GM18502 (cell line): ENCODE measurements around the gene MAPKAPK3.

ENCODE experiments used
- ATAC-seq: cut with Tn5 transposase; IDR thresholded peaks from one replicate; pipeline ENCODE4 v1.9.1; 2021; ENCODE audit warnings: mild to moderate bottlenecking; ENCODE audit not compliant: unreplicated experiment, poor library complexity

Gene MAPKAPK3

GRCh38 chr3:50586763-50587070, 30.2 kb upstream of the MAPKAPK3 start:
- no peak for ATAC-seq

DNA sequence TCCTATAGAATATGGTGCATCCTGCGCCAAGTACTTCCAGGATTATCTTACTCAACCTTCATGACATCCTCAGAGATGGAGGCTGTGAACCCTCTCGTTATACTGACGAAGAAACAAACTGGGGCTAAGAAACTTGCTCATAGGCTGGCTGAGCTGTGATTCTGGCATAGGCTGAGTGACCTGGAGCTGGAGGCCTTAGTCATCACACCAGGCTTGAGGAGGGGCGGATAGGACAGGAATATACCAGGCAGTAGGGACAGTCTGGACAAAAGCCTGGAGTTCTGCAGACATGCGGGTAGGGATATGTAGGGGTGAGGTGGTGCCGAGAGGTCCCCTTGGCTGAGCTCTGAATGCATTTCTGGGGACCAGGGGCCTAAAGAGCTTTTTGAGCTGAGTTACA, 29.6 kb upstream of the MAPKAPK3 start:
- no peak for ATAC-seq

DNA sequence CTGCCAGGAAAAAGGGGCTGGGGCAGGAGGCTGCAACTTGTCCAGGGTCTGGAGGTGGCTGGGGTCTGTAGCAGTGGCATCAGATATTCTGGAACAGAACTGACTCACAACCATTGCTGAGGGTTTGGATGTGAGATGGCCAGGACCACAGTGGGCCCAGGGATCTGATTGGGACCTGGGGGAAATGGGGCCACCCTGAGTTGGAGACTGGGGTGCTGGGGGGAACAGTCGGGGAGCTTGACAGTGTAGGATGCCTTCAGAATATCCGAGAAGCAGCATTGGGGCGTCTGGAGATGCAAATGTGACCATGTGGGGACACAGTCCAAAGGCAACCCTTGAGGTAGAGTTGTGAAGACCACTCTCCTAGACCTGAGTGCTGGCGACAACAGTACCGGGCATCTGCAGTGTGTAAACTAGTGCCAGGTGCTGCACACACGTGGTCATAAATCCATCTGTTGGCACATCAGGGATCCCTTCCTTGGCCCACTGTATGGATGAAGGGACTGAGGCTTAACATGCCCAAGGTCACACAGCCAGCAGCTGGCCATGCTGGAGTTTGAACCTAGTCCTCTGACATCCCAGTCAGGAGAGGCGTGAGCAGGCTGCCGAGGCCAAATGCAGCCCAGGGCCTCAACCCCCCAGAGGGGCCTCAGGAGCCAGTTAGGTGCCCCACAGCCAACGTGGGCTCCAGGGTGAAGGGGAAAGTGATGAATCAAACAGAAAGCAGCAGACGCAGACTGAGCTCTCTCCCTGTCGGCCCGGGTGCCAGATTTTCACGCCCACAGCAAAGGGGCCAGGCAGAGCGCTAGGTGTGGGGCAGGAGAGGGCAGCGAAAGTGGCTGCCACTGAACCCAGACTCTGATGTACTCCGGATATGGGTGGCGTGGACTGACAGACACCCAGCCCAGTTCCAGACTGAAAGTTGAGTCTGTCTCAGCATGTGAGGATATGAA, 28.9 kb upstream of the MAPKAPK3 start:
- ATAC-seq: peak; percentile 38

GRCh38 chr3:50588759-50589433, 28.1 kb upstream of the MAPKAPK3 start:
- ATAC-seq: no peak

DNA sequence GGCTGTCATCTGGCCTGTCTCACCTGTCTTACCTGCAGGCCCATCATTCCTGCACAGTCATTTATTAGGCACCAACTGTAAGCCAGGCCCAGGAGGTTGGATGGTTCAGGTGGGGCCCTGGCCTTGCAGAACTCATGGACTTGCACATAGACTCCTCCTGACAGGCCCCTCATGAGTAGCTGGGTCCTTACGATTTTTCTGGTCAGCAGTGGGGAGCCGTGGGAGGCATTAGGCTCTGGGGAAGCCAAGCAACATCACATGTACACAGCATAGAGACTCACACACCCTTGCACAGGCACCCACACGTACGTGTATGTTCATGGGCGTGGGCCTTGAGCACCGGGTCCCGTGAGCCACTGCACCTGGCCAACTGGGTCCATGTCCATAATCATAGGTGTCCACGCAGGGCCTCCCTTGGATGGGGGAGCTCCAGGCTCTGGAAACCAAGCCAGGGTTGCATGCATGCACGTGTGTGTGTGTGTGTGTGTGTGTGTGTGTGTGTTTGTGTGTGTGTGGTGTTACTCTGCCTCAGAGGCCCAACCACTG, 25.7 kb upstream of the MAPKAPK3 start:
- ATAC-seq: peak; percentile 9

DNA sequence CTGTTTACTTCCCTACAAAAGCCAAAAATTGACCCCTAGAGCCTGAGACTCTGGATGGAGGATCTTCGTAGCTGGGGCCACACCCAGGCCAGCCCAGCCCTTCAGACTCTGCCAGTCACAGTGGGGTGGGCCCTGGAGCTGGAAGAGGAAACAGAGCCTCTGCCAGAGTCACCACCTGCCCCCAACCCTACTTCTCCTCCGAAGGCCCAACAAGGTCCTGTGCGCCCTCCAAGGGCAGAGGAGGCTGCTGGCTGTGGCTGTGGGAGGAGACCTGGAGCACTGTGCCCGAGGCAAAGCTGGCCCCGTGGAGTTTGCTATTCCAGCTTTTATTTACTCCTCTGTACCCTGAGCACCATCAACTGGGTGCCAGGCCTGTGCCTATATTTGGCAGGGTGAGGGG, 24.4 kb upstream of the MAPKAPK3 start:
- ATAC-seq: no peak

- ATAC-seq: no peak
Observed at GRCh38 chr3:50594253-50594785, 22.6 kb upstream of the MAPKAPK3 start.

DNA sequence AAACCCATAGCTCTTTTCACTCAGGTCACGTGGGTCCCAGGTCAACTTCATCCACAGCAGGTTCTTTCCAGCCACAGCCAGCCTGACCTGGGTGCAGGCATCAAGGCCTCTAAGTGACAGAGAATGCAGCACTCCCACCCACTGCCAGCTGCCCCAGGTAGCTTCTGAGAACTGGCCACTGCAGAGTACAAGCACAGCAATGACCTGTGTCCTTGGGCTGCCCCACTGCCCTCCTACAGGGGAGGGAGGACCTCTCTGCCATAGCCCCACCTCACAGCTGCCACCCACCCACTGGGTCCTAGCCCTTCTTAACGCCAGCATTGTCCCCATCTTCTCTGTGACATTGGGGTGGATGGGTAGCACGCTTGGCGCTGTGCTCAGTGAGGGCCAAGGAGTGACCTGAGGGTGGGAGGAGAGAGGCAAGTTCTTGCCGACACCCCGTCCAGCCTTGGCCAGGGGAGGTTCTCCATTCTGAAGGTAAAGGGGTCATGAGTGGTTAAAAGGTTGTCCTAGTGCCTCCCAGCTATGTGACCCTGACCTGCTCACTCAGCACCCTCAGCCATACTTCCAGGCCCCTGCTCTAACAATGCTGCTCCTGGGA, 17.7 kb upstream of the MAPKAPK3 start:
- ATAC-seq: no peak

- ATAC-seq: no peak
Observed at GRCh38 chr3:50599716-50600118, 17.2 kb upstream of the MAPKAPK3 start.

DNA sequence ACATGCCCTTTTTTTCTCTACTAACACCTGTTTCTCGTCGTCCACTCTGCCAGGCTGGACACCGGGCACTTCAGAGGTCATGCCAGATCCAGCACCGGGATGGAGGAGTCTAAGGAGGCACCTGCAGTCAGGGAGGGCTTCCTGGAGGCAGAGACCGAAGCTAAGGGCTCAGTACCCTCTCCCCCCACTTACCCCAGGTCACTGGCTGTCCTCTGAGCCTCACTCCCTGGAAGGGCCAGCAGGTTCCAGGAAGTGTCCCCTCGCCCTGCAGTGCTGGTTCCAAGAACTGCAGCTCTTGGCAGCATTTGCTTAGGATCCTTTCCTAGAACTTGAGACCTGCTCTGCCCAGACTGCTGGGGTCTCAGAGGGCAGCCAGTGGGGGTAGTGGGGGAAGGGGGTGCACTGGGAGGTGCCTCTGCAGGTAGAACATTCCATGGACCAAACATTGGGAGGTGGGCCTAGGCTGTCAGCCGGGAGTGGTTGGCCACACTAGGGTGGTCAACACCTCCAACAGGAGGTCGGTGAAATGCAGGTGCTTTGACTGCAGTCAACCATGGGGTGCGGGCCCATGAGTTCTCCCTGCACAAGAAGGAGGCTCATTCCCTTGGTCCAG, 16.7 kb upstream of the MAPKAPK3 start:
- no peak for ATAC-seq

DNA sequence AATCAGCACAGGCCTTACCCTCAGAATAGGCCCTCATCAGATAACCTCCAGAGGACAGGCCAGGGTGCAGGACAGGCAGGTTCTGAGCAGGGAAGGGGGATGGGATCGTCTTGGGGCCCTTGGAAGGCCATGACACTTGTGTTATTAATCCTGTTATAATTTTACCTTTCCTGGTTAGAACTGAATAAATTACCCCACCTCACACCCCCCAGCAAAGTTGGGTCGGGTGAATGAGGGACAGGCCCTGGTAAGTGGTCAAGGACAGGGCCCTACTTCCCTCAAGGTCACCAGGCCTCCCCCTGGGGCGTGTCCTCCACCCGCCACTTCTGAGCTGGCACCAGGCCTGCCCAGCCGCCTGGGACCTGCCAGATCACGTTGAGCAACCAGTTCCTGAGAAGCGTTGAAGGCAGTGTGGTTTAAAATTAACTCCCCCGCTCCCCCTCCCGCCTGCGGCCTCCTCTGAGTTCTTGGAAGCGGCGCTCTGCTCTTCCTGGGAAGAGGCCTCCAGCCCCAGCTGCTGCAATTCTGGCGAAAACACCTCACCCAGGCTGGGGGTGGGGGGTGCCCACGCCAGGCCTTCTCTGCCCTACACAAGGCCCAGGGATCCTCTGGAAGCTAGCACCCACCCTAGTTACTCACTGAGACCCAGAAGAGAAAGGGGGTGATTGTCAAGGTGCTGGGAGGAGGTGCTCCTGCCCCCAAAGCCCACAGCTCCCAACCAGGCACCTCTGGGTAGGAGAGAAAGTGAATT, 15.9 kb upstream of the MAPKAPK3 start:
- no peak for ATAC-seq

DNA sequence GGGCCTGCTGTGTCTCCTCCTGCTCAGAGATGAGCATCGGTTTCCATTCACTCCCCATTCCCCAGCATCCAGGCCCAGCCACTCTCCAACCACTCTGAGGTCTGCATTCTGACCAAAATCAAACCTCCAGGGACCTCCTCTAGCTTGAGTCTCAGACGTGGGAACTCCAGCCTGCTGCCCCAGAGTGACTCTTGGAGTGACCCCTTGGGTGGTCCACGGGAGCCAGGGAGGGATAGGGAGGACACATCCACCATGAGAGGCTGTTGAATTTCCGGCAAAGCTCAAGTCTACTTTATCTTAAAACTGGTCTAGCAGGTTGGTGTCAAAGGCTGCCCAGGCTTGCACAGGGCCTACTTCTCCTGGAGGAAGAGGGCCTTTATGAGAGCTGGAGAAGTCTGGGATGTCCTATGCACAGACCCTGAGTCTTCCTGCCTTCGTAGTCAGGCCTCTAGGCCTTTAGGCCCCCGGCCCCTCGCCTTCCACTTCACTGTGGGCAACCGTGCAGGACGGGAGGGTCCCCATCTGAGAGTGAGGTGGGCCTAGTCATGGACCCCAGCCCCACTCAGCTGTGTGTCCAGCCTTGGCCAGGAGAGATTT, 14.3 kb upstream of the MAPKAPK3 start:
- no peak for ATAC-seq

GRCh38 chr3:50603261-50604109, 13.5 kb upstream of the MAPKAPK3 start:
- ATAC-seq: no peak

GRCh38 chr3:50604110-50604621, 12.8 kb upstream of the MAPKAPK3 start:
- ATAC-seq: no peak

GRCh38 chr3:50604628-50605588, 12.0 kb upstream of the MAPKAPK3 start:
- ATAC-seq: no peak

DNA sequence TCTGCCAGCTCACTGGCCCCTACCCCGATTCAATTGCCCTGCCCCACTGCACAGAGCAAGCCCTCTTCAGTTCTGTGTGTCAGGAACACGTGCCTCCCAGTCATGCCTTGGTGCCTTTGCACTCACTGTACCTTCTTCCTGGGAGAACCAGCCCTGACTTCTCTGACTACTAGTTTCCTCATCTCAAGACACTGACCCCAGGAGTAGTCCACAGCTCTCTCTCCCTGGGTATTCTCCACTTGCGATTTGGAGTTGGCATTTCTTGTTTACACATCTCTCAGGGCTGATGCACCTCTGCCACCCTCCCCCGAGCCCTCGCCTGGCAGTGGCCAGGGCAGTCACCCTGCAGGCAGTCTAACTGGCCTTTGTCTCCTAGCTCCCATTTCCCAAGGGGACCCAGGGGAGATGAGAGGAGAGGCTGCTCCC, 11.0 kb upstream of the MAPKAPK3 start:
- ATAC-seq: no peak

- no peak for ATAC-seq
Observed at GRCh38 chr3:50606596-50606995, 10.4 kb upstream of the MAPKAPK3 start.
